Measurements from ENCODE around the gene EIF4G1. TPM values are rescaled to one million over a fixed set of nuclear protein-coding genes. Genes with fewer than 3 reads are reported as not detected.
A peak's percentile ranks its signal among the peaks of the same experiment; 100 is the strongest.
"Not testable (repeated sequence)": the region's sequence is repeated elsewhere in the genome, so short reads cannot be mapped to it uniquely, and the experiment has no call there.

EIF4G1 gene
- total RNA-seq, 1 experiment from 2014 or later: 178 TPM

DNA sequence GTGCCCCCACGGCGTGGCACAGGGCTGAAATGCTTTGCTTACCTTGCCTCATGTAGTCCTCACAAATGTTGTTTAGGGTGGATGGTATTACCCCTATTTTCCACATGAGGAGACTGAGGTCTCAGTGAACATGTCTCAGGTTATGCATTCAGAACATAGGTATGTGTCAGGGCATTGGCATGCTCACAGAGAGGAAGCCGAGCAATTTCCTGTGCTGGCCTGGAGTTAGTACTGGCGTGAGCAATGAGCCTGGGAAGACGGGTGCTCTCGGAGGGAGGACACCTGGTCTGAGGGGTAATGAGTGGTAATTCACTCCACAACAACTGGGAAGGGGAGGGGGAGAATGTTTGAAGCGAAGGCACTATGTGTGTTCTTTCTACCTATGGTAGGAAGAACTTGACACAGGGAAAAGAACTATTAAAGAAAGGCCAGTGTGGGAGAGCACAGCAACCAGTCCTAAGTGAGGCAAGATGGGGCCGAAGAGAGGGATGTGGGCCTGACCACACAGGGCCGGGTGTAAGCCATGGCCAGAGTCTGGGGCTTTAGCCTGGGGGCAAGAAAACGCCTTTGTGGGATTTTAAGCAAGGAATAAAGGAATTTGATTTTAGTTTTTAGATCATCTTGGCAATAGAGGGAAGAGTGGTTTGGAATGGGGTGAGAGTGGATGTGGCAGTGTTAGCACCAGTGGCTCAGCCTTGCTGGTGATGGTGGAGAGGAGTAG is 18.1 kb downstream of the EIF4G1 start:
- no peak for DNase-seq (ENCODE audit: extremely low read depth, low read depth)

DNA sequence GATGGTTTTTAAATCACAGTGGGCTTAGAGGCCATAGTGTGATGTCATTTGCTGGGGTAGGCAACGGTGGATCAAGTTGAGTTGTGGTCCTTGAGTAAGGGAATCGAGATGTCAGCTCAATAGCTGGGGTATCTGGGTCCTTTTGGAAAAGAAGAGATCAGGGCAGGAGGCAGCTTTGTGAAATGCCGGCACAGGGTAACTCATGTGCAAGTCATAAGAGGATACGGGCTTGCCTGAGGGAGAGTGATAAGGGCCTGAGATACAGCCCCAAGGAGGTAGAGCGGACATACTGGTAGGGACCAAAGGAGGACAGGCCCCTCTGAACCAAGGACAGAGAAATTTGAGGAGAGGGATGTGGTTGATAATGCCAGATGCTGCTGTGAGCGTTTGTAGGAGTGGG is 18.8 kb downstream of the EIF4G1 start:
- no peak for DNase-seq (ENCODE audit: extremely low read depth, low read depth)

DNA sequence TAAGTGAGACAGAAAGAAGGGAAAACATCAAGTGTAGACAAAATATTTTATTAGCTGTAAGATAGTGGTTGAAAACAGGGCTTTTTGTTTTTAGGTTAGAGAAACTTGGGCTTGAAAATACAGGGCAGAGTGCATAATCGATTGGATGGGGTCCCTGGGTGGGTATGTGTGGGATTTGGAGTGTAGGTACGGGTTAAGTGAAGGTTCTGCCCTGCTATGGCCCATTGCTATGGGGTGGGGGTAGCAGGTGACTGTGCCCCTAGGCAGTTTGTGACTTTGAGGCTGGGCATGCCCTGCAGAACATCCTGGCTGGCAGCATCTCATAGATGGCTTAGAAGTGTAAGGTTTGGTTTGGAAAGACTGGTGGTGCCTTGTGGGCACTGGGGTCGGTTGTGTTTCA is 19.3 kb downstream of the EIF4G1 start:
- no peak for DNase-seq (ENCODE audit: extremely low read depth, low read depth)

DNA sequence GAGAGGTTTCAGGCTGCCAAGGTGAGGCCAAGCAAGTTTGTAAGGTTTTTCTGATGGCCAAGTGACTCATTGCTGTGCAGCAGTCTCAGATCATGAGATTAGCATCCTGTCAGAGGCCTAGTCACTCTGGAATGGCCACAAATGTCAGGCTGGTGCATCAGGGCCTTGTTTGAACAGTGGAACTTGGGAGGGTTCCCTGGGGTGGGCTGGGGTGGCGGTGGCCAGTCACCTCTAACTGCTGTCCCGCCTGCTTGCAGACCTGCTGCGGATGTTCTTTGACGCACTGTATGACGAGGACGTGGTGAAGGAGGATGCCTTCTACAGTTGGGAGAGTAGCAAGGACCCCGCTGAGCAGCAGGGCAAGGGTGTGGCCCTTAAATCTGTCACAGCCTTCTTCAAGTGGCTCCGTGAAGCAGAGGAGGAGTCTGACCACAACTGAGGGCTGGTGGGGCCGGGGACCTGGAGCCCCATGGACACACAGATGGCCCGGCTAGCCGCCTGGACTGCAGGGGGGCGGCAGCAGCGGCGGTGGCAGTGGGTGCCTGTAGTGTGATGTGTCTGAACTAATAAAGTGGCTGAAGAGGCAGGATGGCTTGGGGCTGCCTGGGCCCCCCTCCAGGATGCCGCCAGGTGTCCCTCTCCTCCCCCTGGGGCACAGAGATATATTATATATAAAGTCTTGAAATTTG is 20.2 kb downstream of the EIF4G1 start:
- no peak for DNase-seq (ENCODE audit: extremely low read depth, low read depth)

DNA sequence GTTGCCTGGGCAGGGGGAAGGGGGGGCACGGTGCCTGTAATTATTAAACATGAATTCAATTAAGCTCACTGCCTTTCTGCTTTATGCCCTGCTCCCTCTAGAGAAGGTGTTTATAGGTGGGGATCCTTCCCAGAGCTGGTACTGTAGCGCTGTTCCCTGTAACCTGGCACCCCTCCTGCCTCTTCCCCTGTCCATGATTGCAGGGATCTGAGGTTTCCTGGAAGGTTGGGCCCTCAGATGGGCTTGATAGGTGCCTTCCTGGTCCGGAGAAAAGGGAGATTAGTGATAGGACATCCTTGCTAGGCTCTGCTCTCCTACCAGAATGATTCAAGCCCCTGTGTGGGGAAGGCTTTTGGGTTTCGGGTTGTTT is 20.9 kb downstream of the EIF4G1 start:
- no peak for DNase-seq (ENCODE audit: extremely low read depth, low read depth)

DNA sequence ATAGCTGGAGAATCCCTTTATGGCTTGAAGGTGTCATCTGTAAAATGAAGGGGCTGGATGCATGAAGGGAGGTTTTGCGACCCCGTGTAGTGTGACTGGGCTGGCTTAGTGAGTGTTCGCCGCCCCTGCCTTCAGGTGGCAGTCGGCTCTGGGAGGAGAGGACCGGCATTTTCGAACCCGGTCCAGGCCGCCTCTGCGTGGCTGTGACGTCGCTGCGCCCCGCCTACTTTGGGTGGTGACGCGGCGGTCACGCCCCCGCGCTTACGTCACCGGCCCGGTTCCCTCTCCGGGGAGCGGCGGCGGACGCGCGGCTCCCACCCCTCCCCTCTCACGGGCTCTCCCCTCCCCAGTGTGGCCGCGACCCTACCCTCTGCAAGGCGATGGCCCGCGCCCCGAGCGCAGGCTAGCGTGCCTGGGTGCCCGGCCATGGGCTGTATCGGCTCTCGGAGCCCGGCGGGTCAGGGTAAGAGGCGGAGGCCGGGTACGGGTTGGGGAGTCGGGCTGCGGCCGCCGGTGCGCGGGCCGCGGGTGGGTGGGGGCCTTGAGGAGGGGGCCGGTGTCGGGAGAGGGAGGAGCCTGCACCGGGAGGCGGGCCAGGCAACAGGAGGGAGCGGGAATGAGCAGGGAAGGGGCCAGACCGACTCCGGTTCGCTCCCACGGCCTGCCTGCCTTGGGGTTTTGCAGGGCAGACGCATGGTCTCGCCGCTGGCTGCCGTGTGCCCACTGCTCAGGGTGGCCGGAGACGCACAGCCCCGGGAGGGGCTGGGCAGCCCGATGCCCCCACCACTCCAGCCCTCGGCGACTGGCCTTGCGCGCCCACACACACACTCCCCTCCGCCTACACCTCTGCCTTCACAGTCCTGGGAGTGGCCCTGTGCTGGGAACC is 21.5 kb downstream of the EIF4G1 start:
- peak; percentile 50 for DNase-seq (ENCODE audit: extremely low read depth, low read depth)

DNA sequence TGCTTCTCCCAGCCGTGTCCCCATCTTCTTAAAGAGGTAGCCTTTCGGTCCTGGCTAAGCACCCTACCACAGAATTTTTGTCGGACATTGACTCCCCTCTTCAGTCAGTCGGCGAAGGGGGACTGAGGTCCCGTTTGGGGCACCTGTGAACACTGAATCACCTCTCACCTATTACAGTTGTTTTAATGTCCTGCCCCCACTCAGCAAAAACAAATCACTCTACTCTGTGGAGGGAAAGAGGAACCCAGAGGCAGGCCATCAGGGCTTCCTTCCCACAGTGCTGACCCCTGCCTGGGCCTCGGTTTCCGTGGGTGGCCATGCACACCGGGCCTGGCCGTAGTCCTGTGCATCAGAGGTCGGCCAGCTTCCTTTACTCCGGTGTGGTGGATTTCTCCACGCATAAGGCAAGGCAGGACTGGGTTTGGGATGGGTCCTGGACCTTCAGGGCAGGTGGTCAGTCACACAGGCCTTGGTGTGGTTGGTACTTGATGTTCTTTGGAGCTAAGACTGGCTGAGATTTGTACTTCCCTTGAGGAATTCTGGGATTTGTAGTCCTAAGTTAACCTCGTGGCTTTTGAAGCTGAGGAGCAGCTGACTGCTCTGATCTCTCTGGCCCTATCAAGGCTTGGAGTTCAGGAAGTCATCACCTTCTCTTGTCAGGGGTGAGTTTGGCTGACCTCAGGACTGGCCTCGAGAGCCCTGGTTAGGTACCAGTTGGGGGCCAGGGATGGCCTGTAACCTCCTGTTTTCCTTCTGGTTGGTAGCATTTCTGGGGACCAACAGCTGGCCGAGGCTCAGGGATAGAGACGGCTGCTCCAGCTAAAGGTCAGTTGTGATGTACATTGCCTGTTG is 22.4 kb downstream of the EIF4G1 start:
- DNase-seq (ENCODE audit: extremely low read depth, low read depth): no peak

DNA sequence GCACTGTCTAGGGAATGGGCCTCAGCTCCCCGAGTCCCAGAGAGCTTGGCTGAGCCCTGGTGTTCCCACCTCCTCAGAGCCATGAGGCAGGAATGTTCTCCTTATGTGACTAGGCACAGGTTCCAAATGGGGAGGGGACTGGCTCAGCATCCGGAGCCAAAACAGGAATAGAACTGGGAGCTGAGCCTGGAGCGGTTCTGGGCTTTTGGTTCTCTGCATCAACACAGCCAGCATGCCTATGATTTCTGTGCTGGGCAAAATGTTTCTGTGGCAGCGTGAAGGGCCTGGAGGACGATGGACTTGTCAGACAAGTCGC is 23.0 kb downstream of the EIF4G1 start, which contains the start of gene FAM131A:
TSS of gene FAM131A (plus strand) at position 202 of the 316 bp plus-strand sequence. CDS start at position 233, 31 bp downstream.
- DNase-seq (ENCODE audit: extremely low read depth, low read depth): no peak

DNA sequence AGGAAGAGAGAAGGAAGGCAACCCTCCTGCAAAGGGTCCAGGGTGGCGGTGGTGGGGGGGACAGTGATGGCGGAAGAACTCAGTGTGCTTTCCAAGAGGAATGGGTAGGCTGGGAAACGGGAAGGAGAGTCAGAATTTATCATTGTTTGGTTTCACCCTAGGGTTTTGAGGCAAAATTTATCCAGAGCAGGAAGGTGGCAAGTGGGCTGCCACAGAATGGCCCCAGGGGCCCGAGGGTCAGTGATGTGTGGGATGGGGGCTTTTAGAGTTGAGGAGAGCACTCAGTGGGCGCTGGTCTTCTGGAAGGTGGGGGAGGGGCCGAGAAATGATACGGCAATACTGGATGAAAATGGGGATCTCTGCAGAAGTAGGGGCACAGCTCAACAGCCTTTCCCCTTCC is 23.6 kb downstream of the EIF4G1 start:
- no peak for DNase-seq (ENCODE audit: extremely low read depth, low read depth)

DNA sequence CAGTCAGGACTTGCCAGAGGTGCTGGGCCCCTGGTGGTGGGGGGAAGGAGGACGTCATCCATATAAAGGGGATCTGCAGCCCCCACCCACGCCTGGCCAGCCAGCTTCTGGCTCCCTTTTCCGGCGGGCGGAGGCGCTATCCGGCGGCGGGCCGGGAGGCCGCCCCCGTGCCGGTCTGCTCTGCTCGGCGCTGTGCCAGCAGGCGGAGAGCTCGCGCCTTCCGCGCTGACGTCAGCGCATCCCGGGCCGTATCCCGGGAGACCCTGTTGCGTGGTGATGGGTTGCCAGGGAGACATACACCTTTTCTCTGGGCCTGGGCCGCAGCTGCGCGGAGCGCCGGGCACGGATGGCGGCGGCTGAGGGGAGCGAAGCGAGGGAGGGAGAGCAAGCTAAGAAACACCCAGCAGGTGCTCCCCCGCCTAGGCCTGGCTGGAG is 24.1 kb downstream of the EIF4G1 start:
- no peak for DNase-seq (ENCODE audit: extremely low read depth, low read depth)

DNA sequence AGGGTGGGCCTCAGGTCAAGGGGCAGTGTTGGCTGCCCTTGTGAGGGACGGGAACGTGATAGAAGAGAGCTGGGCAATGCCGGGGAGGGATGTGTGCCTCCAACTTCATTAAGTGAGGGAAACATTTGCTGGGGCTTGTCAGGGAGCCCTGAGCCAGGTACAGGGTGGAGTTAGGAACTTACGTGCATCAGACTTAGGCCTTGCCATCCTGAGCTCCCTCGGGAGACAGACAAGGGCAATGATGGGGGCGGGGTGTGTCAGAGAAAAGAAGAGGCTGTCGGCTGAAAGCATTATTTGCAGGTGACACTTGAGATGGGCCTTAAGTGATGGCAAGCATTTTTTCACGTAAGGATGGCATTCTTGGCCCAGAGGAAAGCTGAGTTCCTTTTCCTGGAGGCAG is 24.6 kb downstream of the EIF4G1 start:
- no peak for DNase-seq (ENCODE audit: extremely low read depth, low read depth)

DNA sequence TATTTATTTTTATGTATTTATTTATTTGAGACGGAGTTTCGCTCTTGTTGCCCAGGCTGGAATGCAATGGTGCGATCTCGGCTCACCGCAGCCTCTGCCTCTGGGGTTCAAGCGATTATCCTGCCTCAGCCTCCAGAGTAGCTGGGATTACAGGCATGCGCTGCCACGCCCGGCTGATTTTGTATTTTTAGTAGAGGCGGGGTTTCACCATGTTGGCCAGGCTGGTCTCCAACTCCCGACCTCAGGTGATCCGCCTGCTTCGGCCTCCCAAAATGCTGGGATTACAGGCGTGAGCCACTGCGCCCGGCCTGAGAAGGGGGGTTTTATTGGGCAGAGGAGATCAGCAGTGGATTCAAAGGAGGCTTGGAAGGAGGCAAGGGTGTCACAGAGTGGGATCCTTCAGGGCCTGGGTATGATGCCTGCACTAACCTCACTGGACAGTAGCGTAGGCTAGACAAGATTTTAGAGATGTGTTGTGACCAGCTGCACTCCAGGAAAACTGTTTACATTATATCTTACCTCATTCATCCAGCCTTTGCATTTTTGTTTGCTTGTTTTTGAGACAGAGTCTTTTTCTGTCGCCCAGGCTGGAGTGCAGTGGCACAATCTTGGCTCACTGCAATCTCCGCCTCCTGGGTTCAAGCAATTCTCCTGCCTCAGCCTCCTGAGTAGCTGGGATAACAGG is 25.2 kb downstream of the EIF4G1 start:
- not testable (repeated sequence) for DNase-seq (ENCODE audit: extremely low read depth, low read depth)

DNA sequence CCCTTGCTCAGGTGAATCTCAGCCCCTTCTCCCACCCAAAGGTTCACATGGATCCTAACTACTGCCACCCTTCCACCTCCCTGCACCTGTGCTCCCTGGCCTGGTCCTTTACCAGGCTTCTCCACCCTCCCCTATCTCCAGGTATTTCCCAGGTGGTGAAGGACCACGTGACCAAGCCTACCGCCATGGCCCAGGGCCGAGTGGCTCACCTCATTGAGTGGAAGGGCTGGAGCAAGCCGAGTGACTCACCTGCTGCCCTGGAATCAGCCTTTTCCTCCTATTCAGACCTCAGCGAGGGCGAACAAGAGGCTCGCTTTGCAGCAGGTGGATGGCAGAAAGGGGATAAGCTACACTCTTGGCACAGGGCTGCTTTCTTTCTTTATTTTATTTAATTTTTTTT is 27.5 kb downstream of the EIF4G1 start:
- DNase-seq (ENCODE audit: extremely low read depth, low read depth): no peak

DNA sequence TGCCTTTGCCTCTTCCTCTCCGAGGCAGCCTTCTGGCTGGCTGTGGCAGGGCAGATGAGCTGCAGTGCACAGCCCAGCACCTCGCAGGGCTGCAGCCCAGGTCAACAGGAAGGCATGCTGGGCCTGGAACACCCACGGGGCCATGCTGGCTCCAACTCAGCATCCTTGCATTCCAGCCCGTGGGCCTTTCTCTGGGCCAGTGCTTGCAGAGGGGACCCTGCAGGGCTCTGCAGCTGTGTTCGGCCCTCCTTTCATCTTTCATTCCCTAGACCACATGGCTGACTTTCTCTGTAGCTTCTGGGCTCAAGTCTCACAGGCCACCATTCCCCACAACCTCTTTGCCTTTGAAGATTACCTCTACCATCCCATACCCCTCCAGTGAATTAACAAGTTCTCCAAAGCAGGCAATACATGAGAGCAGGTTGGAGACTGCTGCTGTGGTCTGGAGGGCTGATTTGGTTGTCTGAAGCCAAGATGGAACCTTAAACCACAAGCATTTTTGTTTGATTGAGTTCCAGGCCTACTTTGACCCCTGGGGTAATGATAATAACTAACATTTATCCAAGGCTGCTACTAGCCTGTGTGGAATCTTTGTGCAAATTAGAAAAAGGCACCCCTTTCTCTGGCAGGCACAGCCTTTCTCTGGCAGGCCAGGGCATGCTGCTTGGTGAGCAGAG is 28.9 kb downstream of the EIF4G1 start:
- DNase-seq (ENCODE audit: extremely low read depth, low read depth): no peak

DNA sequence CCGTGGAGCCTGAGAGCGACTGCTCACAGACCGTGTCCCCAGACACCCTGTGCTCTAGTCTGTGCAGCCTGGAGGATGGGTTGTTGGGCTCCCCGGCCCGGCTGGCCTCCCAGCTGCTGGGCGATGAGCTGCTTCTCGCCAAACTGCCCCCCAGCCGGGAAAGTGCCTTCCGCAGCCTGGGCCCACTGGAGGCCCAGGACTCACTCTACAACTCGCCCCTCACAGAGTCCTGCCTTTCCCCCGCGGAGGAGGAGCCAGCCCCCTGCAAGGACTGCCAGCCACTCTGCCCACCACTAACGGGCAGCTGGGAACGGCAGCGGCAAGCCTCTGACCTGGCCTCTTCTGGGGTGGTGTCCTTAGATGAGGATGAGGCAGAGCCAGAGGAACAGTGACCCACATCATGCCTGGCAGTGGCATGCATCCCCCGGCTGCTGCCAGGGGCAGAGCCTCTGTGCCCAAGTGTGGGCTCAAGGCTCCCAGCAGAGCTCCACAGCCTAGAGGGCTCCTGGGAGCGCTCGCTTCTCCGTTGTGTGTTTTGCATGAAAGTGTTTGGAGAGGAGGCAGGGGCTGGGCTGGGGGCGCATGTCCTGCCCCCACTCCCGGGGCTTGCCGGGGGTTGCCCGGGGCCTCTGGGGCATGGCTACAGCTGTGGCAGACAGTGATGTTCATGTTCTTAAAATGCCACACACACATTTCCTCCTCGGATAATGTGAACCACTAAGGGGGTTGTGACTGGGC is 30.3 kb downstream of the EIF4G1 start:
- no peak for DNase-seq (ENCODE audit: extremely low read depth, low read depth)

DNA sequence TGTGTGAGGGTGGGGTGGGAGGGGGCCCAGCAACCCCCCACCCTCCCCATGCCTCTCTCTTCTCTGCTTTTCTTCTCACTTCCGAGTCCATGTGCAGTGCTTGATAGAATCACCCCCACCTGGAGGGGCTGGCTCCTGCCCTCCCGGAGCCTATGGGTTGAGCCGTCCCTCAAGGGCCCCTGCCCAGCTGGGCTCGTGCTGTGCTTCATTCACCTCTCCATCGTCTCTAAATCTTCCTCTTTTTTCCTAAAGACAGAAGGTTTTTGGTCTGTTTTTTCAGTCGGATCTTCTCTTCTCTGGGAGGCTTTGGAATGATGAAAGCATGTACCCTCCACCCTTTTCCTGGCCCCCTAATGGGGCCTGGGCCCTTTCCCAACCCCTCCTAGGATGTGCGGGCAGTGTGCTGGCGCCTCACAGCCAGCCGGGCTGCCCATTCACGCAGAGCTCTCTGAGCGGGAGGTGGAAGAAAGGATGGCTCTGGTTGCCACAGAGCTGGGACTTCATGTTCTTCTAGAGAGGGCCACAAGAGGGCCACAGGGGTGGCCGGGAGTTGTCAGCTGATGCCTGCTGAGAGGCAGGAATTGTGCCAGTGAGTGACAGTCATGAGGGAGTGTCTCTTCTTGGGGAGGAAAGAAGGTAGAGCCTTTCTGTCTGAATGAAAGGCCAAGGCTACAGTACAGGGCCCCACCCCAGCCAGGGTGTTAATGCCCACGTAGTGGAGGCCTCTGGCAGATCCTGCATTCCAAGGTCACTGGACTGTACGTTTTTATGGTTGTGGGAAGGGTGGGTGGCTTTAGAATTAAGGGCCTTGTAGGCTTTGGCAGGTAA is 31.1 kb downstream of the EIF4G1 start:
- DNase-seq (ENCODE audit: extremely low read depth, low read depth): peak; percentile 67

DNA sequence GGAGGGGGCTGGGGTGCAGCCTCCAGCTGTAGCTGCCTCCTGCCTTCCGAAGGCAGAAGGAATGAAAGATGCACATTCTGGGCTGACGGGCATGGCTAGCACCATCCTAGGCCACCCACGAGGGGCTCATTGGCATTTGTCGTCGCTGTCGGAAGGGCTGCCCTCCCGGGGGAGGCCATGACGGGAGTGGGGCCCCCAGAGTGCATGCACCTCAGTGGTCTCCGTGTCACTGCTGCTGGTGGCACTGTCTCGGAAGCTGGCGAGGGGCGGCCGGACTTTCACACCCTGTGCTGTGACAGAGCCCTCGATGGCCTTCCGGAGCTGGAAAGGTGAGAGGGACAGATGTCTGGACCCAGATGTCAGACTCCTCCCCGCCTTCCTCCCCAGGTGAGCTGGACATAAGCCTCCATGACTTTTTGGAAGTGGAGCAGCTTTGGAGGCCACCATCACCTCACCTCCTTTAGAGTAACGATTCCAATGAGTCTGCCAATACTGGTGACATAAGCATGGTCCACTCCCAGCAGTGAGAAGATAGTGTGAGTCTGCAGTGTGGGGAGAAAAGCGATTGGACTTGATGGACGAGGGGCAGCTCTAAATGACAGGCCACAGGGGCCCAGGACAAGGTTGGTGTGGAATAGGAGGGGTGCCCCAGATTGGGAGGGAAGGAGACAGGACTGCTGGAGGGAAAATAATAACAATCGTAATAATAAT is 32.2 kb downstream of the EIF4G1 start:
- DNase-seq (ENCODE audit: extremely low read depth, low read depth): no peak
